H1 (cell line): ENCODE data around the gene LIAS. TPM values are rescaled to one million over a fixed set of nuclear protein-coding genes. Genes with fewer than 3 reads are reported as not detected.
A peak's percentile ranks its signal among the peaks of the same experiment; 100 is the strongest.

Source experiments
- CTCF ChIA-PET: fragments of 300-600 bp; sonication (Branson Sonifier 250); formaldehyde crosslinking; loops from one replicate; lab custom pipeline; 2021; ENCODE audit not compliant: partially characterized antibody; lab: Charles Lee
- POLR2A ChIA-PET: fragments of 300-600 bp; sonication (Branson Sonifier 250); formaldehyde crosslinking; loops from one replicate; lab custom pipeline; 2021; ENCODE audit warnings: inconsistent platforms; ENCODE audit not compliant: partially characterized antibody; lab: Charles Lee
- DNase-seq, 2 experiments: peaks; one replicate each; pipeline versions ENCODE4 v3.0.0 to v3.0.0-alpha.2; 2010 to 2022; ENCODE audit warnings: low spot score in 2 of 2, low read depth in 1 of 2, mixed read lengths in 1 of 2
- FAIRE-seq: peaks from 2 replicates; lab custom pipeline; 2011; peaks lifted over from hg19 to GRCh38; lab: Jason Lieb, UNC
- H2AFZ ChIP-seq: 2 replicates; pipeline ENCODE4 v1.8.1; 2012; ENCODE audit warnings: low read length, inconsistent platforms
- H2AK5ac ChIP-seq: 2 replicates; pipeline ENCODE4 v1.6.1; 2013; ENCODE audit warnings: low read depth, low read length
- H2BK120ac ChIP-seq: replicated peaks from 2 replicates; pipeline ENCODE3; 2013; ENCODE audit warnings: low read depth, low read length, inconsistent platforms
- H2BK12ac ChIP-seq: 2 replicates; pipeline ENCODE4 v1.6.1; 2013; ENCODE audit warnings: low read depth, low read length
- H2BK15ac ChIP-seq: 2 replicates; pipeline ENCODE4 v1.6.1; 2013; ENCODE audit warnings: low read length
- H2BK20ac ChIP-seq: 2 replicates; pipeline ENCODE4 v1.6.1; 2013; ENCODE audit warnings: low read length
- H2BK5ac ChIP-seq: 2 replicates; pipeline ENCODE4 v1.6.1; 2013; ENCODE audit warnings: low read depth, low read length
- H3K14ac ChIP-seq: 2 replicates; pipeline ENCODE4 v1.6.1; 2013; ENCODE audit warnings: inconsistent platforms; ENCODE audit not compliant: insufficient read length
- H3K18ac ChIP-seq: 2 replicates; pipeline ENCODE4 v1.6.1; 2013; ENCODE audit warnings: low read length; ENCODE audit errors: extremely low read depth
- H3K23ac ChIP-seq: 2 replicates; pipeline ENCODE4 v1.6.1; 2013; ENCODE audit warnings: inconsistent platforms; ENCODE audit not compliant: insufficient read length
- H3K23me2 ChIP-seq: 2 replicates; pipeline ENCODE4 v1.6.1; 2013; ENCODE audit warnings: low read depth, low read length
- H3K27ac ChIP-seq: 2 replicates; pipeline ENCODE4 v1.6.1; 2011; ENCODE audit warnings: low read depth, low read length, inconsistent platforms
- H3K27me3 ChIP-seq, 4 experiments: replicated peaks in 1 of 4; 1 replicate in 1 of 4; 2 replicates in 3 of 4; pipeline versions ENCODE4 v1.6.1 to v1.8.1; 2011 to 2013; ENCODE audit warnings: low read length in 3 of 4, mild to moderate bottlenecking in 3 of 4, inconsistent platforms in 2 of 4, mixed read lengths in 2 of 4, moderate library complexity in 1 of 4; ENCODE audit not compliant: control insufficient read depth in 3 of 4, insufficient read depth in 3 of 4; ENCODE audit errors: extremely low read depth in 1 of 4
- H3K36me3 ChIP-seq, 4 experiments: 2 replicates each; pipeline versions ENCODE4 v1.6.1 to v1.8.1; 2011 to 2013; ENCODE audit warnings: mild to moderate bottlenecking in 4 of 4, low read length in 3 of 4, moderate library complexity in 2 of 4, control low read depth in 1 of 4, inconsistent platforms in 1 of 4; ENCODE audit not compliant: insufficient read depth in 4 of 4, control insufficient read depth in 2 of 4
- H3K4ac ChIP-seq: replicated peaks from 2 replicates; pipeline ENCODE3; 2013; ENCODE audit warnings: low read length, low read depth, mixed read lengths, inconsistent platforms; ENCODE audit not compliant: insufficient read length
- H3K4me1 ChIP-seq, 4 experiments: replicated peaks in 1 of 4; 1 replicate in 1 of 4; 2 replicates in 3 of 4; pipeline versions ENCODE4 v1.6.1 to v1.8.1; 2011 to 2013; ENCODE audit warnings: low read length in 3 of 4, inconsistent platforms in 2 of 4, mixed read lengths in 1 of 4; ENCODE audit not compliant: insufficient read depth in 4 of 4, control insufficient read depth in 3 of 4
- H3K4me2 ChIP-seq, 2 experiments: 2 replicates each; pipeline versions ENCODE4 v1.6.1 to v1.8.1; 2011 to 2013; ENCODE audit warnings: low read depth in 2 of 2, low read length in 2 of 2, control low read depth in 1 of 2, inconsistent platforms in 1 of 2, mild to moderate bottlenecking in 1 of 2; ENCODE audit not compliant: insufficient read depth in 1 of 2
- H3K4me3 ChIP-seq, 4 experiments: fragments of 200-600, 300-600 bp in 1 of 4; sonication (generic), shearing (Covaris generic), sonication (Bioruptor Twin) in 1 of 4; 2 replicates each; pipeline versions ENCODE4 v1.5.1 to v1.8.1; 2011 to 2016; ENCODE audit warnings: low read length in 4 of 4, low read depth in 3 of 4, control low read depth in 2 of 4, inconsistent platforms in 2 of 4, mild to moderate bottlenecking in 2 of 4, mixed read lengths in 1 of 4, moderate library complexity in 1 of 4; ENCODE audit not compliant: insufficient read depth in 2 of 4; ENCODE audit errors: extremely low read depth in 1 of 4
- H3K56ac ChIP-seq: replicated peaks from 2 replicates; pipeline ENCODE3; 2013; ENCODE audit warnings: low read depth, mild to moderate bottlenecking, mixed read lengths, low read length, inconsistent platforms; ENCODE audit not compliant: insufficient read length
- H3K79me1 ChIP-seq: 2 replicates; pipeline ENCODE4 v1.6.1; 2013; ENCODE audit warnings: low read depth, low read length, control low read depth
- H3K79me2 ChIP-seq, 2 experiments: 2 replicates each; pipeline versions ENCODE4 v1.6.1 to v1.8.1; 2012 to 2013; ENCODE audit warnings: low read length in 2 of 2, mild to moderate bottlenecking in 2 of 2, inconsistent platforms in 1 of 2; ENCODE audit not compliant: insufficient read depth in 2 of 2, control insufficient read depth in 1 of 2
- H3K9ac ChIP-seq, 4 experiments: replicated peaks in 1 of 4; 1 replicate in 1 of 4; 2 replicates in 3 of 4; pipeline versions ENCODE4 v1.6.1 to v1.8.1; 2011 to 2013; ENCODE audit warnings: low read depth in 3 of 4, low read length in 3 of 4, control low read depth in 2 of 4, mild to moderate bottlenecking in 2 of 4, moderate library complexity in 2 of 4, inconsistent platforms in 1 of 4; ENCODE audit errors: extremely low read depth in 1 of 4
- H3K9me3 ChIP-seq, 2 experiments: 2 replicates each; pipeline versions ENCODE4 v1.6.1 to v1.8.1; 2012 to 2013; ENCODE audit warnings: mild to moderate bottlenecking in 2 of 2, moderate library complexity in 2 of 2, control low read depth in 1 of 2, inconsistent platforms in 1 of 2, low read depth in 1 of 2, low read length in 1 of 2, mixed read lengths in 1 of 2; ENCODE audit not compliant: insufficient read depth in 2 of 2
- H4K20me1 ChIP-seq, 2 experiments: replicated peaks in 1 of 2; 2 replicates each; pipeline versions ENCODE3 to v1.8.1; 2011 to 2013; ENCODE audit warnings: inconsistent platforms in 2 of 2, low read length in 2 of 2, mild to moderate bottlenecking in 1 of 2; ENCODE audit not compliant: insufficient read depth in 2 of 2, control insufficient read depth in 1 of 2
- H4K5ac ChIP-seq: 2 replicates; pipeline ENCODE4 v1.6.1; 2013; ENCODE audit warnings: low read length, low read depth, mixed read lengths, inconsistent platforms; ENCODE audit not compliant: insufficient read length
- H4K8ac ChIP-seq: 2 replicates; pipeline ENCODE4 v1.8.0; 2013; ENCODE audit warnings: mild to moderate bottlenecking, moderate library complexity, low read length, inconsistent platforms; ENCODE audit not compliant: insufficient read depth; ENCODE audit errors: extremely low read depth
- H4K91ac ChIP-seq: replicated peaks from 2 replicates; pipeline ENCODE3; 2013; ENCODE audit warnings: low read length, mixed read lengths, inconsistent platforms; ENCODE audit not compliant: insufficient read length
- ATF2 ChIP-seq: IDR thresholded peaks from 2 replicates; pipeline ENCODE4 v1.6.1; 2012; ENCODE audit warnings: low read length, inconsistent platforms
- GABPA ChIP-seq: IDR thresholded peaks from 2 replicates; pipeline ENCODE4 v1.6.1; 2011; ENCODE audit warnings: mild to moderate bottlenecking, low read length, moderate library complexity, borderline replicate concordance; ENCODE audit not compliant: insufficient read depth
- HDAC6 ChIP-seq: IDR thresholded peaks from one replicate; pipeline ENCODE4 v1.7.1; 2012; ENCODE audit warnings: low read depth, mild to moderate bottlenecking, inconsistent platforms, low read length, moderate library complexity
- MAFK ChIP-seq: IDR thresholded peaks from 2 replicates; pipeline ENCODE4 v1.6.1; 2012; ENCODE audit warnings: low read depth, mild to moderate bottlenecking, improper control_type of control experiment, low read length
- RFX5 ChIP-seq: IDR thresholded peaks from 2 replicates; pipeline ENCODE4 v1.6.1; 2011; ENCODE audit warnings: low read depth, low read length, improper control_type of control experiment, borderline replicate concordance
- SRF ChIP-seq: IDR thresholded peaks from 2 replicates; pipeline ENCODE4 v1.6.1; 2011; ENCODE audit warnings: mild to moderate bottlenecking, low read depth, low read length, moderate library complexity
- WGBS, 2 experiments: shearing (Covaris generic) in 1 of 2; methylation state at CpG; one replicate each; pipeline versions ENCODE4 v1.1.6 to v1.1.7; 2013 to 2015; ENCODE audit warnings: low lambda C conversion rate in 2 of 2, mixed read lengths in 2 of 2, inconsistent platforms in 1 of 2, low coverage in 1 of 2, missing lambda C conversion rate in 1 of 2; ENCODE audit not compliant: insufficient replicate concordance in 2 of 2, insufficient coverage in 1 of 2, insufficient read length in 1 of 2; ENCODE audit errors: extremely low coverage in 1 of 2, missing lambda C conversion rate in 1 of 2; 5-methylcytosine and 5-hydroxymethylcytosine counted together
- polyA plus RNA-seq, 7 experiments: library from polyadenylated mRNA; depleted of rRNA in 3 of 7; stranded (reverse) in 5 of 7; unstranded in 2 of 7; fragments of >200 nt in 5 of 7; fragments of 200-250 nt in 2 of 7; gene quantifications; 1 replicate in 5 of 7; 2 replicates in 1 of 7; 4 replicates in 1 of 7; pipeline versions ENCODE4 v1.2.1 to v1.2.3, GENCODE V29; 2011 to 2013; ENCODE audit warnings: missing spikeins in 2 of 7, mixed read lengths in 2 of 7
- total RNA-seq: library from RNA; stranded (reverse); fragmentation: NEBNext Ultra II Directional; extraction: Animal tissue kit (Norgen Biotek cat#: 25700); gene quantifications from 2 replicates; pipeline ENCODE4 v1.2.1, GENCODE V29; 2021

The LIAS gene
- total and polyA plus RNA-seq, 2 of the 8 experiments (the other 6 are each of a cell fraction or from before 2014, with no cell fraction given), result 10.5 to 24.9 TPM

DNA sequence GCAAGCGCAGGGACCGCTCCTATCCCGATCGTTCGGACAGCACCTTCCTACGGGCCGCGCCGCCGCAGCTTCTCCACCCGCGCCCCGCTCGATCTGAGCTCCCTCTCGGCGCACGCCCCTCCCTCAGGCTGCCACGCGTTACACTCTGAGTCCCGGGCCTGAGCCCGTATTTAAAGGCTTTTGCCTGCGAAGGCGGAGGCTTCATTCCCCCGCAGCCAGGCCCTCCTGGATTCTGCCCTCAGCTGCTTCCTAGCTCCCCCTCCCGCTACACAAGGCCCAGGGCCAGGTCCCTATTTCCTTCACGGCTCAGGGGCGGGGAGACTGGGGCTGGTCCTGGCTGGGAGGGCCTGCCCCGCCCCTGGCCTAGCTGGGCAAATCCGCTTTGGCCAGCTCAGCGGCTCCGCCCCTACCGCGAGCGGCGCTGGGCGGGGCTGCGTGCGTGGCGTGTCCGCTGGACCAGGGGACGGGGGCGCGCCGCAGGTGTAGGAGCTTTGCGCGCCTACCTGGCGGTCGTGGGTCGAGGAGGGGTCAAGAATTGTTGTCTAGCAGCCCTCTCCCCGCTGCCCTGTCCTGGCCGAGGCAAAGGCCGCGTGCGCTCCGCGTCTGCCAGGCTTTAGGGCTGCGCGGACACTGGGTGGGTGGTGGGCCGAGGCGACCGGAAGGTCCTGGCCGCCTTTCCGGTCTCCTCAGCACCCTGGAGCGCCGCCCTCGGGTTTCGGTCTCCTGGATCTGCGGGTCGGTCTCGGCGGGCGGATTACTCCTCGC lies 68.6 kb downstream of the LIAS start, which contains the start of gene UGDH:
Gene UGDH, minus strand, starts transcription at position 144 of the 765 bp plus-strand sequence. CDS start 5,927 bp downstream, outside the sequence.
- H2BK5ac ChIP-seq, result peak within 1 kb of the TSS; percentile 99
- ChIA-PET CTCF (interaction anchor here (1.0 kb wide), 1 partner anchor 58 kb away, joined by 4 read pairs; no protein-coding TSS in a partner anchor), POLR2A (interaction anchor here (0.6 to 3.3 kb wide), 21 partner anchors 9 to 529 kb away, joined by 3 to 31 read pairs (median 3); partner anchors contain the start of genes LIAS, N4BP2, PDS5A and RPL9)
- FAIRE-seq (no peak), DNase-seq (peak; percentile 87 to 95)
- peak within 1 kb of the TSS; percentile 100 for H3K18ac ChIP-seq
- H2BK15ac ChIP-seq, result no peak within 1 kb of the TSS
- peaks cover 0 to 2% of the 10 kb centered on the region in 2 experiments for H4K20me1 ChIP-seq
- 0 out of 2 replicates have a peak, but pooled peaks cover 4% of the 10 kb centered on the region for H3K23me2 ChIP-seq
- H4K5ac ChIP-seq, result peak within 1 kb of the TSS; percentile 95
- peak within 1 kb of the TSS; percentile 82 for H2AFZ ChIP-seq
- H4K91ac ChIP-seq, result peak within 1 kb of the TSS; percentile 89
- H4K8ac ChIP-seq, result peak within 1 kb of the TSS; percentile 94
- H3K4me2 ChIP-seq, result peak within 1 kb of the TSS; percentile 75 to 91
- peak within 1 kb of the TSS; percentile 93 for H3K27ac ChIP-seq
- H3K9me3 ChIP-seq, result peaks cover 21 to 25% of the 10 kb centered on the region in 2 experiments
- H2BK12ac ChIP-seq, result peak within 1 kb of the TSS; percentile 68; the same call in 1 of the 2 replicates
- no peak within 1 kb of the TSS for H2BK20ac ChIP-seq
- 1% methylated on average over 65 of the region's 73 CpGs; no CpG with 5 or more reads in 1 of the 2 experiments for WGBS, 2 experiments
- peak within 1 kb of the TSS; percentile 45 for H3K4ac ChIP-seq
- H3K4me1 ChIP-seq, result peaks cover 0 to 4% (median 1%) of the 10 kb centered on the region in 4 experiments; a peak in 3 of 7 replicates
- H3K36me3 ChIP-seq, result peaks cover 0 to 27% (median 12%) of the 10 kb centered on the region in 4 experiments; a peak in 4 of 8 replicates
- no peaks in the 10 kb centered on the region for H3K79me1 ChIP-seq
- no peaks in the 10 kb centered on the region for H3K27me3 ChIP-seq
- no peak within 1 kb of the TSS for H2BK120ac ChIP-seq
- peak within 1 kb of the TSS; percentile 90 to 98 (median 95) for H3K4me3 ChIP-seq
- H3K56ac ChIP-seq, result peak within 1 kb of the TSS; percentile 95
- no peak within 1 kb of the TSS for H2AK5ac ChIP-seq
- no peak within 1 kb of the TSS for H3K23ac ChIP-seq
- peaks cover 13 to 61% of the 10 kb centered on the region in 2 experiments for H3K79me2 ChIP-seq
- peak within 1 kb of the TSS; percentile 88 to 92 (median 90) for H3K9ac ChIP-seq
- no peak within 1 kb of the TSS for H3K14ac ChIP-seq
- TF ChIP-seq RFX5 (no peak), MAFK (no peak), ATF2 (no peak), SRF (no peak), GABPA (peak; percentile 77; the same call in 1 of the 2 replicates), HDAC6 (no peak)
